Parathyroid adenoma (tissue), 2 donors: ENCODE data around the gene IVD.

Source experiments
- H2AFZ ChIP-seq: fragments of 300-600 bp; sonication (generic); one replicate; pipeline ENCODE4 v1.7.0; 2017; ENCODE audit warnings: antibody characterized with exemption, mild to moderate bottlenecking
- H3K27ac ChIP-seq: fragments of 300-600 bp; sonication (generic); one replicate; pipeline ENCODE4 v1.7.0; 2017
- H3K27me3 ChIP-seq: fragments of 300-600 bp; sonication (generic); one replicate; pipeline ENCODE4 v1.7.0; 2017; ENCODE audit warnings: low read length; ENCODE audit not compliant: control insufficient read depth, insufficient read depth
- H3K36me3 ChIP-seq: fragments of 300-600 bp; sonication (generic); one replicate; pipeline ENCODE4 v1.7.0; 2017; ENCODE audit warnings: low read length; ENCODE audit not compliant: control insufficient read depth, insufficient read depth
- H3K4me1 ChIP-seq: fragments of 300-600 bp; sonication (generic); one replicate; pipeline ENCODE4 v1.7.0; 2017; ENCODE audit warnings: control low read depth
- H3K4me2 ChIP-seq: fragments of 300-600 bp; sonication (generic); one replicate; pipeline ENCODE4 v1.7.0; 2017; ENCODE audit warnings: low read length
- H3K4me3 ChIP-seq: fragments of 300-600 bp; sonication (generic); one replicate; pipeline ENCODE4 v1.7.0; 2017; ENCODE audit warnings: low read depth, low read length
- H3K79me2 ChIP-seq: fragments of 300-600 bp; sonication (generic); one replicate; pipeline ENCODE4 v1.7.0; 2017; ENCODE audit warnings: control low read depth
- H3K9ac ChIP-seq: fragments of 300-600 bp; sonication (generic); one replicate; pipeline ENCODE4 v1.7.0; 2017; ENCODE audit warnings: mild to moderate bottlenecking
- H3K9me3 ChIP-seq: fragments of 300-600 bp; sonication (generic); one replicate; pipeline ENCODE4 v1.7.0; 2017; ENCODE audit warnings: low read length; ENCODE audit not compliant: control insufficient read depth
- CTCF ChIP-seq: fragments of 300-600 bp; sonication (generic); IDR thresholded peaks from one replicate; pipeline ENCODE4 v1.7.0; 2017; ENCODE audit warnings: antibody characterized with exemption, mild to moderate bottlenecking
- donor health status: primary hyperparathyroidism.

Gene IVD

GRCh38 chr15:40381818-40382529 lies 23.6 kb upstream of the IVD start:
- no peaks in the 10 kb centered on the region for H3K36me3 ChIP-seq
- H2AFZ ChIP-seq = peak overlapping the region; percentile 93
- no peak overlapping the region for H3K9ac ChIP-seq
- no peaks in the 10 kb centered on the region for H3K9me3 ChIP-seq
- TF ChIP-seq CTCF = no peak
- H3K27ac ChIP-seq = no peak overlapping the region
- H3K4me3 ChIP-seq = no peak overlapping the region
- no peaks in the 10 kb centered on the region for H3K4me1 ChIP-seq
- no peaks in the 10 kb centered on the region for H3K27me3 ChIP-seq
- H3K79me2 ChIP-seq = no peaks in the 10 kb centered on the region
- H3K4me2 ChIP-seq = no peak overlapping the region

- no peaks in the 10 kb centered on the region for H3K79me2 ChIP-seq
- H2AFZ ChIP-seq = peak within 1 kb of the TSS; percentile 93
- no peaks in the 10 kb centered on the region for H3K27me3 ChIP-seq
- peak within 1 kb of the TSS; percentile 71 for H3K4me3 ChIP-seq
- no peak within 1 kb of the TSS for H3K9ac ChIP-seq
- no peaks in the 10 kb centered on the region for H3K4me1 ChIP-seq
- H3K9me3 ChIP-seq = no peaks in the 10 kb centered on the region
- TF ChIP-seq CTCF = no peak
- peak within 1 kb of the TSS; percentile 58 for H3K4me2 ChIP-seq
- no peaks in the 10 kb centered on the region for H3K36me3 ChIP-seq
- H3K27ac ChIP-seq = no peak within 1 kb of the TSS
Observed at GRCh38 chr15:40382580-40383456, 22.8 kb upstream of the IVD start, which contains the start of gene KNSTRN. KNSTRN (plus strand) TSS chr15:40382721; CDS start chr15:40382836, 115 bp downstream.

DNA sequence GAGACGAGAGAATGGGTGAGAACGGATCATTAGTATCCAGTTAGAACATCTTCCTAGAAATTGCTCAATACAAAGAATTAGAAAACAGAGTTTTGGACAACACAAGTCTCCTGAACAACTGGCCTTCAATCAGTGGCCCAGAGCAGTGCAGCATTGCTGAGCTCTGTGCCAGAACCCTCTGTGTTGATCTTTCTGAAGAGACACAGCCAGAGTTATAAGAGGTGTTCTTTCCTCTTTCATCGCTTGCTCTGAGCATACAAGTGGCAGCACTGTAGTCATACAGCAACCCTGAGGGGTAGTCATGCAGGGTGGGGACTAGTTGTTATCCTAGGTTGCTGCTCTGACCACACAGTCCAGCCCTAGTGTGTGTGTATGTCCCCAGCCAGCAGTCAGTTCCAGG lies 19.1 kb upstream of the IVD start:
- no peaks in the 10 kb centered on the region for H3K27me3 ChIP-seq

GRCh38 chr15:40388941-40389823 lies 16.4 kb upstream of the IVD start:
- Histone ChIP-seq H3K27ac (no peak overlapping the region), H3K36me3 (no peaks in the 10 kb centered on the region)

More for the DNA sequence above, 19.1 kb upstream of the IVD start:
- Histone ChIP-seq H3K4me2 (no peak overlapping the region), H2AFZ (no peak overlapping the region), H3K4me3 (no peak overlapping the region), H3K79me2 (no peaks in the 10 kb centered on the region), H3K9ac (no peak overlapping the region), H3K9me3 (no peaks in the 10 kb centered on the region), H3K4me1 (no peaks in the 10 kb centered on the region), H3K27ac (no peak overlapping the region), H3K36me3 (no peaks in the 10 kb centered on the region)
- TF ChIP-seq CTCF = no peak

More at GRCh38 chr15:40388941-40389823, 16.4 kb upstream of the IVD start:
- Histone ChIP-seq H3K9ac (no peak overlapping the region), H3K27me3 (no peaks in the 10 kb centered on the region), H3K4me3 (no peak overlapping the region), H3K4me2 (no peak overlapping the region), H3K9me3 (no peaks in the 10 kb centered on the region), H3K4me1 (no peaks in the 10 kb centered on the region), H2AFZ (no peak overlapping the region), H3K79me2 (no peaks in the 10 kb centered on the region)
- TF ChIP-seq CTCF = no peak
